HTERT RPE-1 (cell line): ENCODE results near the gene SIM1.

Experiments
- in situ Hi-C: fragments of 300-500 bp; cut with MboI; formaldehyde crosslinking; loops from 4 replicates; pipeline ENCODE4 v1.14.3; 2020; ENCODE audit warnings: low sequenced_read_pairs

SIM1 gene

DNA sequence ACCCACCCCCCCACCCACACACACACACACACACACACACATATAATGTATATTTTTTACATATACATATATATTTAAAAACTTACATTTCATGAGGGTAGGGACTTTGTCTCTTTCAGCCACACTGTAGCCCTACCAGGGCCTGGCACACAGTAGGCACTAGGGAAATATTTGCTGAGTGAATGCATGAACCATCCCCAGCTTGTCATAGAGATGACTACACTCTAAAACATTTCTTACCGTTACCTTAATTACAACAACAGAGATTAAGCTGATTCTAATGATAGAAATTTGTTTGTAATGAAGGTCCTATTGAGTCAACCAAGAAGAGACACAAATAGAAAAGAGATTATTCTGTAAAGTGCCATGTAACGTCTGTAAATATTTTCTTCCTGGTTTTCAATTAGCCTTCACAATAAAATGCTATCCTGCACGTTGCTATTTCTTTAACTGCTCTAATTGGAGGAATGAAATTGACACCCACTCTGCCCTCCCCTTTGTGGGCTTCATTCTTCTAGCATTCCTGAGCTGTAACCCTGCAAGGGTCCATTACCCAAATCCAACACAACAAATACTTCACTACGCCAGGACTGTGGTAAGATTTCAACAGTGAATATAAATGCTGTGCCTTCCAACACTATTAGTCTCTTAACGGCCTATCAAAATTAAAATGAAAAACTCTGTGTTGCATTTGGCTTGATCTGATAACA, 30.8 kb downstream of the SIM1 start:
- in situ Hi-C loops = no loop called here

DNA sequence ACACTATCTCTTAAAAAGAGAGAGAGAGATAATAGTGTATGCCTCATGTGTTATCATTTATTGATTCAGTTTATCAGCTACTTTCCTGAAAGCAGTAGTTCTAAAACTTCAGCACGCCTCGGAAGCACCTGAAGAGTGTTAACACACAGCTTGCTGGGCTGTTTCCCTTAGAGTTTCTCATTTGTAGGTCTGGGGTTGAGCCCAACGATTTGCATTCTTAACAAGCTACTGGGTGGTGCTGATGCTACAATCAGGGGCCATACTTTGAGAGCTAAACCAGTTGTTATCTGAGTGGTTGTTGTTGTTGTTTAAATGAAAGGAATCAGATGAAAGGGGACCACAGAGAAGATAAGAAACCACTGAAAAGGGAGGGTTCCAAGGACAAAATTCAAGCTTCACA, 32.6 kb downstream of the SIM1 start:
- in situ Hi-C loops = no loop called here

DNA sequence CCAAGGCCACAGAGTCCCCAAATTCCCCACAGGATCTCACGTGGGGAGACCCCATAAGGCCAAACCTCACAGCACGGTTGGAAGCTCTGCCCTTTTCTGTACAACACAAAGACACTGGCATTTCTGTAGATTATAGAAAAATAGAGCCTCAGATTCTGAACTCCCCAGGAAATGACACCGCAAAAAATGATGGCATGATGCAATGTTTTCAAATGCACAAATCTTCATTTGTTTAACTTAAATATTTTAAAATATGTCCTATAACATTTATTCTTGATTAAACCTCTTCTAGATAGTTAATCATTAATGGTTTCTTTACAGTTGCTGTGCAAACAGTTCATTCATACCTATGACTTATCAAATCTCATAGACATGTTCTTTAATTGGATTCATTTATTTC, 33.8 kb downstream of the SIM1 start:
- in situ Hi-C loops = no loop called here

DNA sequence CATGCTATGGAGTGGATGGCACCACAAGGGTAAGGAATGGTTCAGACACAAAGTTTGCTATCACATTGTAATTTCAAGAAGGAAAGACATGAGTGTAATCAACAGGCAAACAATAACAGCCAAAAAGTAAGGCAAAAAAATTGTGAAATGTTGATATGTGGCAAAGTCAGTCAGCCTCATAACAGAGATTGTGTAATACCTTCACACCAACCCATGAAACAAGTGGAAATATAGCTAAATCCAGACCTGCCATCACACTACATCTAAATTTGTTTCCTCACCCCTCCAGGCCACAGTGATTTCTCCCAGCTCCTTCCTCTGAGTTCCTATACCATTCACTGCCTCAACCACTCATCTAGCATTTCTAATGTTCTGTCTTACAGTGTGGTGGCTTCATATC, 37.3 kb downstream of the SIM1 start:
- in situ Hi-C loops = no loop called here

DNA sequence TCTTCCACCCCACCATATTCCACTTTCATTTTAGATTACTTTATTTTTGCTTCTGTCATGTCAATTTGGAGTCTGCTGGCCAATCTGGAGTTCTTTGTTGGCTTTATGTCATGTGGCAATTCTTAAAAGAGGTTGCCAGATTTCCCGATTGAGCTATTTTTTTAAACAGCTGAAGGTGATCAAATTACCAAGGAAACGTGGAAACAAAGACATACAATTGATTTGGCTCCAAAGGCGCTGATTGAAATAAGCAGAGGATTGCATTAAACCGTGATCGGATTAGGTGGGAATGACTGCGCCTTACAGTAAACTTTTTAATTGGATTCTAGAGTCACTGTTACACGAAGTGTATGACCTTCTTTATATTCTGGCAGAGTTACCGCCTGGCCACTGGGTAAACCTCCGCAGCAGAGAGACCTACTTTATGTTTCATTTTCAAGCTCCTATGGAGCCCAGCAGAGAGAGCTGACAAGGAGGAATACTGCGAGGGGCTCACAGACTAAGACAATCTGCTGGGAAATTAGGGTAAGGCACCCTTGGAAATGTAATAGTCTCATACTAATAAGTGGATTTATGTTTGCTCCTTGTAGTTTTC, 37.9 kb downstream of the SIM1 start:
- in situ Hi-C loops = no loop called here

DNA sequence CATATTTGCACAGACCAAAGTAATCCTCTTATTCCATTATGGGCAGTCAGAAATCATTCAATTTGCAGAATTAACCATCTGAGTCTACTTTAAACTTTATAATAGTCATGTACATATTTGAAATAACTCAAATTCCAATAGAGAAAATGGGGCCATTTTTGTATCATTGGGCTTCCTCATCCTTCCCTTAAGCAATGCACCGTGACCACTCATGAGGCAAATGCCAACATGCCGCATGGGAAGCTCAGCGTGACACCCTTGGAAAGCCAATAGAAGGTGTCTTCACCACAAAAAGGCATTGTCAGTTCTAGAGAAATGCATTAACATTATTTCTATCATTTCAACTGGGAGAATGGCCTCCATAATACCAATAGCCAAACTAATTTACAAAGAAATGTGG, 38.5 kb downstream of the SIM1 start:
- in situ Hi-C loops = no loop called here

DNA sequence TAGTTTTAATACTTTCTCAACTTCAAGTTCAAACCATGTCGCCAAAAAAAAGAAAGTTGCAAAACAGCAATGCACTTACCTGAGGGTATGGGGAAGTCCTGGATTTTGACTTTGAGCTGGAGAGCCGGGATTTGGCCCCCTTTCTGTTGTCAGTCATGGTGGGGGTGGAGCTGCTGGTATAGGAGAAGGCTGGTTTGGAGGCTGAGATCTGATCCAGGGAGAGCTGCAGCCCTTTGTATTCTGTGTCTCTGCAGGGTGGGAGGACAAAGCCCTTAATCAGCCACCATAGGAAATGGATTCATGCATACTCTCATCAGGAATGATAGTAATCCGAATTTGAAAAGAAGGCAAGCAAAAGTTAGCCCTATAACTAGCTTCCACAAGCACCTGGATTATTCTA, 44.0 kb downstream of the SIM1 start:
- in situ Hi-C loops = no loop called here

DNA sequence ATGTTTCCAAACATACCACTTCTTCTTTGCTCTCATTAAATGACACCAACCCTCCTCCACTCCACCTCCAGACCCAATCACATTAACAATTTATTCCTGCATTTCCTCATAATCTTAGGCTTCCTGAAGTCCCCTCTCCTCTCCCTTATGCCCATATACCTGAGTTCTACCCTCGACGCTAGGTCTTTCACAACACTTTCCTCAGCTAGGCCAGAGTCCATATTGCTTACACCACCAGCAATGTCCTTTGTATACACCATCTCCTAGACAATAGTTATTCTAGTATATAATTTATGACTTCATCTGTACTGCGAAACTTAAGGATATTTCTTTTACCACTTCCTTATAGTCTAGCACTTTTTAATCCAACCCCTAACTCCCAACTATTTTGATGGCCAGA, 47.7 kb downstream of the SIM1 start:
- in situ Hi-C loops = no loop called here

DNA sequence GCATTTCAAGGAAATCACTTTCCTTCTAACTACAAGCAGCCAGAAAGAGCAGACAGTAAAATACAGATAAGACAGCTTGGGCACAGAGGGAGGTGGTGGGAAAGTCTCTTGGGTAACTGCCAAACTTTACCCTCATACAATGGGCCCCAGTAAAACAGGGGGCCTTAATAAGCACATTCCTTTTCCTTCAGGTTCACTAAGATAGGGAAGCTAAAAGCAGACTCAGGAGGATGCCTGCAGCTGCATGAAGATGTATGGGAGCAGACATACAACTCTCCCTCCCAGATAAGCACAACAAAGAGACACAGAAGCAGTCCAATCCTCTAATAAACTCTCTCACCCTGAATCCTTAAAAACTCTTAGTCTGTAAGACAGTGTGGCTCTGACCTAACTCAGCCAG, 49.0 kb downstream of the SIM1 start:
- in situ Hi-C loops = no loop called here

DNA sequence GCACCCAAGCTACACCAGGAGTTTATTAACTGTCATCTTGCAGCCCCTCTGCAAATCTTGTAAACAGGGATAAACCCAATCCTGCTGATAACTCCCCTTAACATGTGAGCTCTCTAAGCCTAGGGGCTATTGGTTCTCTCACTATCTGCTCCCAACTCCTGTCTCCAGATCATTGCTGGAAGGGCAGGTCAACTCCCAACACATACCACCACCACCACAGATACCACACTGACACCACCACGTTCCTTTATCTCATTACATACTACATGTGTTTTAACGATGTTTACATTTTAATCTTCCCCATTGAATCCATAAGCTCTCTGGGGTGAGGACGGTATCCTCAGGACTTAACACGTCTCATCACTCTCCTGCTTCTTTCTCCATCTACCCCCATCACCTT, 51.8 kb downstream of the SIM1 start:
- in situ Hi-C loops = no loop called here

DNA sequence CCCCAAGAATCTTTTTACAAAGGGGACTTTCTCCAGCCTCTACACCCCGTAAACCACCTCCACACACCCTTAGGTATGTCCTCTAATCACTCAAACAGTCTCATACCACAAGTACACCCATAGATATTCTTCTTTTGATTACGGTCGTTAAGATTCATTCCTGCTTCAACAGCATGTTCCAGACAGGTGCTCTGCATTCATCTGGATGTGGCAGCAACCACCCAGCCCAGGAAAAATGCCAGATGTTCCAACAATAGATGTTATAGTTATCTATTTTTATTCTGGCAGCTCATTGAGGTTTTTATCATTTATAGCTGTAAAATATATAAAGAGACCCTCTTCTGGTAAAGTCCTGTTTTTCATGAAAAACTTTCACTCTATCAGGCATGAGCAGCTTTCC, 60.7 kb downstream of the SIM1 start:
- in situ Hi-C loops = no loop called here

DNA sequence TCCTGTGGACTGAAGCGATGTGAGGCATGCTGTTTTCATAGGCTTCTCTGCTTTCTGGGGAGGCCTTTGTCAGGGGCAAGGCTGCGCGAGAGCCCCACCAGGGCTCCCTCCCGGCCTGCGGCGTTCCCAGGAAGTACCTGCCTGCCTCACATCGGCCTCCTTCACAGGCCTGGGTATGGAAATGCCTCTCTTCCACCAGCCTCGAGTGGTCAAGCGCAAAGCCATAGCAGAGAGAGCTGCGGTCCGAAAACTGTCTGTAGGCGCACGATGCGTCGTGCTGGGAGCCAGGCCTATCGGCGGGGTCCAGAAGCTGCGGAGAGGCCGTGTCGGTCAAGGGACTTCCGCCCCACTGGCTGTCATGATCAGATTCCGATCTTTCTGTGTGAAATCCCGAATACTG, 71.2 kb downstream of the SIM1 start:
- in situ Hi-C loops = no loop called here

DNA sequence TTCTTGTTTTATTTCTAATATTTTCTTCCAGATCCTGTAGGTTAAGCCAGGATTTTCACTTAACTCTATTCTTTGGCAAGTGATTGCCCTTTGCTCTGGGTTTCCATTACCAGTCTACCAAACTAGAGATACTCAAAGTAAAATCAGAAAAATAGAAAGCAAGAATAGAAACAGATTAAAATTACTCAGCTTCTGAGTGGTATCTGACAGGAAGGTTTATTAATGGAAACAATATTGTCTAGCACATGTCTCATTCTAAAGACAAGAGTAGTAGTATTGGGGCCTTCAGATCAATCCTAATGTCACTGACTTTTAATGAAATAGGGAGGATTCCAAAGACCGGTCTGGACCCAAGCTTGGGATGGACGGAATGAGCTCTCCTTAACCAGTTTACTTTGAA, 72.3 kb downstream of the SIM1 start:
- in situ Hi-C loops = no loop called here

DNA sequence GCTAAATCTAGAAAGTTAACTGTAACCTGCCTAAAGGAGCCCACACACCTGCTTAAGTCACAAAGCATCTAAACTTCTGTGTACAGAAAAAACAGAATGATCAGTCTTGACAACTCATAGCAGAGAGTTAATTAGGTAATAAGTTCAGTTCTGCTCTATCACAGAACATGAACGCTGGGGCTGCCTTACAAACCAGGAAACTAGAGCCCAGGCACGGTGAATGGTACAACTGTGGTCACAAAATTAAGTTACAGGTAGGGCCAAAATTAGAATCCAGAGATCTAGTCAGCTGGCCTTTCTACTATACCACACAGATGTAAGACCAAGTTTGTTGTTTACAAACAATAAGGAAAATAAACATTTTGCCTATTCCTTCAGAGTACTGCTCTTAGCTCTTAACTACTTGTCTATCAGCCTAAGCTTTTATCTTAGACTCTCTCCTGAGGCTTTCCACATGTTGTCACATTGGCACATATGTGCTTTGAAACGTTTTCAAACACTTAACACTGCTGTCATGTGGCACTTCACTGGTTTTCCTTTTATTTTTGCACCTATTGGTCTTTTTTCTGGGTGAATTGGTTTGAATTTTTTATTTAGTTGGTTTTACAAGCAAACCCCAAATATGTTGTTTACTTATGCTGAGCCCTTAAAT, 75.7 kb downstream of the SIM1 start:
- in situ Hi-C loops = no loop called here

DNA sequence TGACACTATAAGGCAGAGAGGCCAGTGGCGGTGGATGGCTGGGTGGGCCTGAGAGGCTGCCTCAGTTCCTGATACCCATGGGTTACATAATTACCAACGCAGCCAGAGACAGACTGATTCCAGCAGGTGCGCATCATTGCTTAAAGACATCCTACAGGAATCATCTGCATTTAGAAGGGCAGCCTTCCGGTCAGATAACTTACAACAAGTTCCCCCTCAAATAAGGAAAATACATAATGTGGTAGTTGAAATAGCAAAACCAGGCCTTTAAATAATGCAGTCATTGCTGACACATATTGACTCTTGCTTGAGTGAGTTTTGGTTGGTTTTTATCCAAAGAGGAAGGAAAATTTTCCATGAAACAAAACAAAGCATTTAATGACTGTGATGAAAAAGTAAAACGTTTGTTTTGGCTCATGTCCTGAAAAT, 81.9 kb downstream of the SIM1 start:
- in situ Hi-C loops = no loop called here

DNA sequence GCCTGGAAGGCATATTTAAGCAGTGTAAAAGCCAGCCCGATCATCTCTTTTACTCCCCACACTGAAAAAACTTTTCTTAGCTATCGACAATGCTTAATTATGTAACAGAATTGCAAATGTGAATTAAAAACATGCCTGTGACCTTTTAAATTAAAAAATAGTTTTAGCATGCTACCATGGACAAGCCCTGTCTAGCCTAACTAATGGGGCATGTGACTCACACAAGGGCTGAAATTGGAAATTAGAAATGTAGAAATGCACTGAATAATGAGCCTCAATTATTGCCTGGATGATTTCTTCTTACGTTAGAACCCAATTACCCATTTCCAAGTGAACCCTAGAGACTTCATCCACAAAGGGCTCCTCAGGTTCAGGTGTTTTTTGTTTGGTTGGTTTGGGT, 82.7 kb downstream of the SIM1 start:
- in situ Hi-C loops = no loop called here

DNA sequence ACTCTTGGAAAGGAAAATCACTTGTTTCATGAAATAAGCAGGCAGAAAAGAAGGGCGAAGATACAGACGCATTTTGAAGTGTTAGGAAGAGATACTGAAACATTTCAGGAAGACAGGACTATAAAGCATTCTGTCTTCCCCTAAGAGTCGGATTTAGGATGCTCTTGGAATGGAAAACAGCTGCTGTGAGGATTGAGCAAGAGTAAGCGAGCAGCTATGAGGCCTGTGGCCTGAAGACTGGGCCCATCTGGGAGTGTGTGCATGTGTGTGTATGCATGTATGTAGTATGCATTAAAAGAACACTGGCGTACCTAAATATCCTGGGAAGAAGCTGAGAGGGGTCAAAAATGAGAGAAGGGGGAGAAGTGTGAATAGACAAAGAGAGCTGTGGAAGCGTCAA, 83.6 kb downstream of the SIM1 start:
- in situ Hi-C loops = no loop called here

DNA sequence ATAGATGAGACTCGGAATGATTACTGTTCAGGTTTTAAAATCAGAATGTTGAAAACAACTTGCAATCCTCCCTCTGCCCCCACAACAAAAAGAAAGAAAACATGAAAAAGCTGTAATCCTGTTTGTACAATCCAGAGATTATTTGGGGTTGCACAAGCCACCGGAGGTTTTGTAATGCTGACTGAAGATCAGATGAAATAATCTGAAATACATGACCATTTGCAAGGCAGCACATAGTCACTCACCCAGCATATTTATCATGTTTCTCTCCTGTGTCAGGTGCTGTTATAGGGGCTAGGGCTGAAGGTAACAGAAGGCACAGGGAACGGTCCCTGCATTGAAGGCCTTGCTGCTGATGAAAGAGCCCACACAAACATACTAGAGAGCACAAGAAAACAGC, 85.3 kb downstream of the SIM1 start:
- in situ Hi-C loops = no loop called here

DNA sequence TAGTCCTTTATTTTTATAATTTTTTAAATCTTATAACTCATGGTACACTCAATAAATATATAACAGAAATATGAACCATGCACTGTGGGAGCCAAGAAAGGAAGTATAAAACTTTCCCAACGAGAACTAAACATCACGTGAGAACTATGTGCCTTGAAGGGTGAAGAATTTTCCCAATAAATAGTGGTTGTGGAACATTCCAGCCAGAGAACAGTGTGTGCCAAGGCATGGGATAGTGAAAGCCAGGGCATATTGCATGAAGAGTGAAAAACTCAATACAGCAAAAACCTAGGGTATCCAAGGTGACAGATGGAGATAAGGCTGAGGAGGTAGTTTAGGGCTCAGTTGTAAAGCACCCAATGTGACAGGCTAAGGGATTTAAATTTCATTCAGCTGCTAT, 86.1 kb downstream of the SIM1 start:
- in situ Hi-C loops = no loop called here

DNA sequence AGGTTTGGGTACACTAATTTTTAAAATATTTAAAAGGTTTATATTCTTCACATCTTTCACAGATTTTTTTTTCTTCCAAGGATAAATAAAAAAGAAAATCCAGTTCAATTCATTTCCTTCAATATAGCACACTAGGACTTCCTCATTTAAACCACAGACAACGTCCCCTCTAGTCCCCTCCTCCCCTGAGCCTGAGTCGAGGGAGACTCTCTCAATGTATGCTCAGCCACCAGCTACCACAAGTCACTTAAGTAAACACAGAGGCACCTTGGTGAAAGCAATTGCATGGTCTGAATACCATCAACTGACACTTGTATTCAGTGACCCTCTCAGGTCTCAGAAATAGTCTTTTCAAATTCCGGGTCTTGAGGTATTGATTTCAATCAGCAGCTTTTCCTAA, 88.6 kb downstream of the SIM1 start:
- in situ Hi-C loops = no loop called here

DNA sequence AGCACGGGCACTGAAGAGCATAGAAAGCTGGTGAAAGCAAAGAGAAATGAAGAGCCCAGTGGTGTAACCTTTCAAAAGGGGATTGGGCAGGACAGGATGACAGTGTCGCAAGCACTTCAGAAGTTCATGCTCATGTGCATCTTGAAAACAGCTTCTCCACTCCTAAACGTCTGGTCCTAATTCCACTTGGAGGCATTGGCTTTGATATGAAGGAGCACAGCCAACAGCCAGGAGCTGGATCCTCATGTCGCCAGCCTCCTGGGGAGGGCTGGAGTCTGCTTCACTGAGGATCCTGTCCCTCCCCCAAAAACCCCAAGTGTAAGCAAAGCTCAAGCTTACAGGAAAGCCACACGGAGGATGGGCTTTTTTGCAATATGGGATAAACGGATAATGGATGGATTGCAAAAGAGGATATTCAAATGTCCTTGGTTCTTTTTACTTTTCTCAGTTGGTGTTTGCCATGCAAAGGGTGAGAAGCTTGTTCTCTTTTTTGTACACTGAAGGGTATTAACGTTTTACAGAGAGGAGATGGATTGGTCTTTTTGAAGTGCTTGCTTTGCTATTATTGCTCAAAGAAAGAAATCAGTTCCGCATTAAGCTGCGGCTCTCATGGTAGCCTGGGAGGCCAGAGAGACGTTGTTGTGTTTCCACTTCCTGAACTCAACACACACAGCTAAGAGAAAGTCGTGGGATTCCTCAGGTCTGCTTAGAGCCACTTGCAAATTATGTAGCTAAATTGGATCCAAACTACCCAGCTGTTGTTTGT, 92.2 kb downstream of the SIM1 start:
- in situ Hi-C loops = no loop called here

DNA sequence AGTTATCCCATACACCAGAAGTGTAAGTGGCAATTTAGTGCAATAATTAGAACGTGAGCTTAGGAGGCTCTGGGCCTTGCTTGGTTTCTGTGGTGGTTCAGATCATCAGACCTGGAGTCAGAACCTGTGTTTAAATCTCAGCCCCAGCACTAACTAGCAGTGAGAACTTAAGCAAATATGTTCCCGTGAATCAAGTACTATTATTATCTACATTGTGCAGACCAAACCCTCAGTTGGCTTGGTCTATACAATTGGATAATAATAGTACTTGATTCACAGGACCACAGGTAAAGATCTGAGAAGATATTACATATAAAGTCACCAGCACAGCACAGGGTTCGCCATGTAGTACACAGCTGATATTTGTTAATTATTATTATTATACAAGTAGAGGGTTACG, 93.1 kb downstream of the SIM1 start:
- in situ Hi-C loops = no loop called here
